ENCODE results near the gene TMEM50B. TPM values are rescaled to one million over a fixed set of nuclear protein-coding genes. Genes with fewer than 3 reads are reported as not detected.

The TMEM50B gene
- total and polyA plus RNA-seq, 2 donors (not counting 1 experiment from before 2014, with no cell fraction given): 28.4 to 60.8 TPM

DNA sequence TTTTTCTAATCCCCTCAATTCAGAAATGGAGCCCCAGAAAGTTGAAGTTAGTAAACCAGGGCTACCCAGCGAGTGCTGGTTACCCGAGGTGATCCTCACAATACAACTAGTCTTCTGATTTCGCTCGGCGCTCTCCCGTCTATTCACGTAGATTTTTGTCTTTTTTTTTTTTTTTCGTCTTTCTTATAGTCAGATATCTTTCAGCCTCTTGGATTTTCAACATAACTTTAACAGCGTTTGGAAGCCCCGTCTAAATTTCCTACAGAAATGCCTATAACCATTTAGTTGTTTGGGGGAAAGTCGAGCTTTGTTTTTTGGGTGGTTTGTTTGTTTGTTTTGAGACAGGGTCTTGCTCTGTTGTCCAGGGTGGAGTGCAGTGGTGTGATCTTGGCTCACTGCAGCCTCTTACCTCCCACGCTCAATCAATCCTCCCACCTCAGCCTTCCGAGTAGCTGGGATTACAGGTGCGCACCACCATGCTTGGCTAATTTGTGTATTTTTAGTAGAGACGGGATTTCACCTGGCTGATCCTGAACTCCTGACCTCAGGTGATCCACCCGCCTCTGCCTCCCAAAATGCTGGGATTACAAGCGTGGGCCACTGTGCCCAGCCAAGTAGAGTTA is 818 bp upstream of the TMEM50B start:
- H2AFZ ChIP-seq (ENCODE audit: low read length): peak overlapping the region; percentile 89
- H3K27ac ChIP-seq (ENCODE audit: insufficient read depth, low read length): peak overlapping the region; percentile 87
- TF ChIP-seq, protein P1, sequence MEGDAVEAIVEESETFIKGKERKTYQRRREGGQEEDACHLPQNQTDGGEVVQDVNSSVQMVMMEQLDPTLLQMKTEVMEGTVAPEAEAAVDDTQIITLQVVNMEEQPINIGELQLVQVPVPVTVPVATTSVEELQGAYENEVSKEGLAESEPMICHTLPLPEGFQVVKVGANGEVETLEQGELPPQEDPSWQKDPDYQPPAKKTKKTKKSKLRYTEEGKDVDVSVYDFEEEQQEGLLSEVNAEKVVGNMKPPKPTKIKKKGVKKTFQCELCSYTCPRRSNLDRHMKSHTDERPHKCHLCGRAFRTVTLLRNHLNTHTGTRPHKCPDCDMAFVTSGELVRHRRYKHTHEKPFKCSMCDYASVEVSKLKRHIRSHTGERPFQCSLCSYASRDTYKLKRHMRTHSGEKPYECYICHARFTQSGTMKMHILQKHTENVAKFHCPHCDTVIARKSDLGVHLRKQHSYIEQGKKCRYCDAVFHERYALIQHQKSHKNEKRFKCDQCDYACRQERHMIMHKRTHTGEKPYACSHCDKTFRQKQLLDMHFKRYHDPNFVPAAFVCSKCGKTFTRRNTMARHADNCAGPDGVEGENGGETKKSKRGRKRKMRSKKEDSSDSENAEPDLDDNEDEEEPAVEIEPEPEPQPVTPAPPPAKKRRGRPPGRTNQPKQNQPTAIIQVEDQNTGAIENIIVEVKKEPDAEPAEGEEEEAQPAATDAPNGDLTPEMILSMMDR (conservative IDR thresholded peaks at IDR 0.05 in 1 of 2, IDR thresholded peaks at IDR 0.05 in 1 of 2; ENCODE audit: low read depth in 1 of 2, low read length in 2 of 2): no peak
- TF ChIP-seq EZH2 (IDR thresholded peaks at IDR 0.05; ENCODE audit: low read length, missing control alignments): no peak
- H3K9me3 ChIP-seq (ENCODE audit: control insufficient read depth, insufficient read depth, low read depth, low read length): no peaks in the 10 kb centered on the region
- H3K4me1 ChIP-seq (ENCODE audit: control insufficient read depth, extremely low read depth, insufficient read depth, low read length): peaks cover 4% of the 10 kb centered on the region
- peak overlapping the region; percentile 74 to 87 (median 85) for H3K4me3 ChIP-seq (replicated peaks in 1 of 4; ENCODE audit: control extremely low read depth in 1 of 4, insufficient read depth in 1 of 4, low read depth in 3 of 4, low read length in 4 of 4)
- H3K9ac ChIP-seq (ENCODE audit: insufficient read depth, low read length): peak overlapping the region; percentile 77
- peak overlapping the region; percentile 83 for H3K4me2 ChIP-seq (ENCODE audit: extremely low read depth, insufficient read depth, low read length)
- no peaks in the 10 kb centered on the region for H3K36me3 ChIP-seq (ENCODE audit: control insufficient read depth, insufficient read depth, low read length)
- no peaks in the 10 kb centered on the region for H3K27me3 ChIP-seq (ENCODE audit: control insufficient read depth, insufficient read depth, low read length)
- no peaks in the 10 kb centered on the region for H4K20me1 ChIP-seq (ENCODE audit: control insufficient read depth, extremely low read depth, insufficient read depth, low read length)
- H3K79me2 ChIP-seq (ENCODE audit: control insufficient read depth, insufficient read depth, low read length): peaks cover 13% of the 10 kb centered on the region
- DNase-seq (ENCODE audit: low read depth in 2 of 2): no peak

DNA sequence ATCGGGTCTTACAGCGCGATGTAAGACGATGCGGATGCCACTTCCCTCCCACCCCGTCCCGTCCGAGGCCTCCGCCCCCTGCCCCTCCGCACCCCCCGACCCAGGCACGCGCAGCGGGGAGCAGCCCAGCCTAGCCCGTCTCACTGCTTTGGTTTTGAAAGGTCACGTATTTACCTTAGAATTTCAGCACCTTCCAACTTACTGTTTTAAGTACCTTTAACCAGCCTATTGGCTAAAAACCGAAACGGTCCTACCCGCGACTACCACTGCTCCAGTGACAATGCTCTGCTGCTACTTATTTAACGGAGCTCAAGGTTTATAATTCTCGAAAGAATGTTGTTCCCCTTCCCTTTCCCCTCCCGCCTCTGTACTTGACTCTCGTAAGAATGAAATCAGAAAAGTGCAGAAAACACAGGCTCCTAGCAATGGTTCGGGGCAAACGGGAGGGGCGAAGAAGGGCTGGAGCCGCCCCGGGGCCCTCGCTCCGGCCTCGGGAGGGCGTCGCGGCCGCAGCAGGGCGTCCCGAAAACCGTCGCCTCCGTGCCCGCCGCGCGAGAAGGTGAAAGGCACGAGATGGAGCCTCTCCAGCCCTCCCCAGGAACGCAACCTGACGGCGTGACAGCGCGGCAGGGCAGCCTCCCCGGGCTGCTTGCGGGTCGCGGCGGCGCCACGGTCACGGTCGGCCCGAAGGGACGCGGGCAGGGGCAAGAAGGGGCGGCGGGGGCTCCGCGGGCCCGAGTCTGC is 667 bp downstream of the TMEM50B start:
- H3K27ac ChIP-seq (ENCODE audit: insufficient read depth, low read length): peak overlapping the region; percentile 93
- TF ChIP-seq EZH2 (IDR thresholded peaks at IDR 0.05; ENCODE audit: low read length, missing control alignments): no peak
- TF ChIP-seq, protein P1 (conservative IDR thresholded peaks at IDR 0.05 in 1 of 2, IDR thresholded peaks at IDR 0.05 in 1 of 2; ENCODE audit: low read depth in 1 of 2, low read length in 2 of 2): peak in 1 of 2 donors; percentile 9
- no peaks in the 10 kb centered on the region for H4K20me1 ChIP-seq (ENCODE audit: control insufficient read depth, extremely low read depth, insufficient read depth, low read length)
- peak overlapping the region; percentile 93 for H3K9ac ChIP-seq (ENCODE audit: insufficient read depth, low read length)
- peak overlapping the region; percentile 66 to 98 (median 73) for H3K4me3 ChIP-seq (replicated peaks in 1 of 4; ENCODE audit: control extremely low read depth in 1 of 4, insufficient read depth in 1 of 4, low read depth in 3 of 4, low read length in 4 of 4)
- H3K27me3 ChIP-seq (ENCODE audit: control insufficient read depth, insufficient read depth, low read length): no peaks in the 10 kb centered on the region
- no peaks in the 10 kb centered on the region for H3K36me3 ChIP-seq (ENCODE audit: control insufficient read depth, insufficient read depth, low read length)
- peaks cover 13% of the 10 kb centered on the region for H3K79me2 ChIP-seq (ENCODE audit: control insufficient read depth, insufficient read depth, low read length)
- peak overlapping the region; percentile 91 for H3K4me2 ChIP-seq (ENCODE audit: extremely low read depth, insufficient read depth, low read length)
- DNase-seq (ENCODE audit: low read depth in 2 of 2): peak; percentile 27
- H3K4me1 ChIP-seq (ENCODE audit: control insufficient read depth, extremely low read depth, insufficient read depth, low read length): peaks cover 4% of the 10 kb centered on the region
- peak overlapping the region; percentile 32 for H2AFZ ChIP-seq (ENCODE audit: low read length)
- no peaks in the 10 kb centered on the region for H3K9me3 ChIP-seq (ENCODE audit: control insufficient read depth, insufficient read depth, low read depth, low read length)

DNA sequence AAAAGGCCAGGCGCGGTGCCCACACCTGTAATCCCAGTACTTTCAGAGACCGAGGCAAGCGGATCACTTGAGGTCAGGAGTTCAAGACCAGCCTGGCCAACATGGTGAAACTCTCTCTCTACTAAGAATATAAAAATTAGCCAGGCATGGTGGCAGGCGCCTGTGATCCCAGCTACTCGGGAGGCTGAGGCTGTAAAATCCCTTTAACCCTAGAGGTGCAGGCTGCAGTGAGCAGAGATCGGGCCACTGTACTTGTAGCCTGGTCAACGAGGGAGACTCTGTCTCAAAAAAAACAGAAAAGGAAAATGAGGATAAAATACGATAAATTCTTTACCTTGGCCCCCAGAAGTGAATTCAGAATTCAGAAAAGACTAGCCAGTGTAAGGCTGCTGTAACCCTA is 1.6 kb downstream of the TMEM50B start:
- H3K4me2 ChIP-seq (ENCODE audit: extremely low read depth, insufficient read depth, low read length): peak overlapping the region; percentile 91

More for the DNA sequence above, 1.6 kb downstream of the TMEM50B start:
- no peaks in the 10 kb centered on the region for H3K27me3 ChIP-seq (ENCODE audit: control insufficient read depth, insufficient read depth, low read length)
- H3K27ac ChIP-seq (ENCODE audit: insufficient read depth, low read length): peak overlapping the region; percentile 93
- peak overlapping the region; percentile 66 to 98 (median 73) for H3K4me3 ChIP-seq (replicated peaks in 1 of 4; ENCODE audit: control extremely low read depth in 1 of 4, insufficient read depth in 1 of 4, low read depth in 3 of 4, low read length in 4 of 4)
- H3K36me3 ChIP-seq (ENCODE audit: control insufficient read depth, insufficient read depth, low read length): no peaks in the 10 kb centered on the region
- no peak for DNase-seq (ENCODE audit: low read depth in 2 of 2)
- H2AFZ ChIP-seq (ENCODE audit: low read length): no peak overlapping the region
- H3K79me2 ChIP-seq (ENCODE audit: control insufficient read depth, insufficient read depth, low read length): peaks cover 13% of the 10 kb centered on the region
- no peak overlapping the region for H3K9ac ChIP-seq (ENCODE audit: insufficient read depth, low read length)
- H4K20me1 ChIP-seq (ENCODE audit: control insufficient read depth, extremely low read depth, insufficient read depth, low read length): no peaks in the 10 kb centered on the region
- H3K4me1 ChIP-seq (ENCODE audit: control insufficient read depth, extremely low read depth, insufficient read depth, low read length): peaks cover 4% of the 10 kb centered on the region
- H3K9me3 ChIP-seq (ENCODE audit: control insufficient read depth, insufficient read depth, low read depth, low read length): no peaks in the 10 kb centered on the region
- TF ChIP-seq, protein P1 (conservative IDR thresholded peaks at IDR 0.05 in 1 of 2, IDR thresholded peaks at IDR 0.05 in 1 of 2; ENCODE audit: low read depth in 1 of 2, low read length in 2 of 2): no peak
- no peak for TF ChIP-seq EZH2 (IDR thresholded peaks at IDR 0.05; ENCODE audit: low read length, missing control alignments)

All from fibroblast of lung (primary cell).